Loucy (cell line): ENCODE measurements around the gene ANKRD13A.

ENCODE experiments used
- EZH2phosphoT487 ChIP-seq: fragments of 200-600 bp; IDR thresholded peaks from 2 replicates; pipeline ENCODE4 v1.6.1; 2018; ENCODE audit warnings: antibody characterized with exemption, mild to moderate bottlenecking, moderate library complexity, borderline replicate concordance
- TF ChIP-seq, protein P1 (sequence below): fragments of 200-600 bp; sonication (generic); conservative IDR thresholded peaks from 2 replicates; pipeline ENCODE4 v1.5.1; 2014; ENCODE audit warnings: mild to moderate bottlenecking, antibody characterized with exemption, low read length

DNA sequence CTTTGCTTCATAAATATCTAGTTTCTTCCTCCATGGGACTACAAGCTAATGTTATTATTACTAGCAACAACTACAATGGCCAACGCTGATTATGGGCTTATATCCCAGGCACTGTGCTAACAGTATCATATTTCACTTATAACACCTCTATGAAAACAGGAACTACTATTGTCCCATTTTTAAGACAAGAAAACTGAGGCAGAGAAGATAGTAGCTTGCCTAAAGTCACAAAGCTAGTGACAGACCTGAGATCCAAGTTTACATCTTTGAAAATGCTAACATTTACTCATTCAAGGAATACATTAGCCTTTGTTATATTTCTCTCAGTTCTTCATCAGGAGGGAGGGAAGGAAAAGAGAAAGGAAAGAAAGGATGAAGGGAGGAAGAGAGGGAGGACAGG, 35.9 kb upstream of the ANKRD13A start:
- TF ChIP-seq, protein P1, sequence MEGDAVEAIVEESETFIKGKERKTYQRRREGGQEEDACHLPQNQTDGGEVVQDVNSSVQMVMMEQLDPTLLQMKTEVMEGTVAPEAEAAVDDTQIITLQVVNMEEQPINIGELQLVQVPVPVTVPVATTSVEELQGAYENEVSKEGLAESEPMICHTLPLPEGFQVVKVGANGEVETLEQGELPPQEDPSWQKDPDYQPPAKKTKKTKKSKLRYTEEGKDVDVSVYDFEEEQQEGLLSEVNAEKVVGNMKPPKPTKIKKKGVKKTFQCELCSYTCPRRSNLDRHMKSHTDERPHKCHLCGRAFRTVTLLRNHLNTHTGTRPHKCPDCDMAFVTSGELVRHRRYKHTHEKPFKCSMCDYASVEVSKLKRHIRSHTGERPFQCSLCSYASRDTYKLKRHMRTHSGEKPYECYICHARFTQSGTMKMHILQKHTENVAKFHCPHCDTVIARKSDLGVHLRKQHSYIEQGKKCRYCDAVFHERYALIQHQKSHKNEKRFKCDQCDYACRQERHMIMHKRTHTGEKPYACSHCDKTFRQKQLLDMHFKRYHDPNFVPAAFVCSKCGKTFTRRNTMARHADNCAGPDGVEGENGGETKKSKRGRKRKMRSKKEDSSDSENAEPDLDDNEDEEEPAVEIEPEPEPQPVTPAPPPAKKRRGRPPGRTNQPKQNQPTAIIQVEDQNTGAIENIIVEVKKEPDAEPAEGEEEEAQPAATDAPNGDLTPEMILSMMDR, result no peak
- no peak for TF ChIP-seq EZH2phosphoT487
